ENCODE data around the gene FOXD4L4. TPM values are rescaled to one million over a fixed set of nuclear protein-coding genes. Genes with fewer than 3 reads are reported as not detected.
"Not testable (repeated sequence)": the region's sequence is repeated elsewhere in the genome, so short reads cannot be mapped to it uniquely, and the experiment has no call there.

Gene FOXD4L4
- polyA plus RNA-seq (2013, experiment 1 of 2; ENCODE audit: insufficient read length) = not detected
- not detected for polyA plus RNA-seq (2013, experiment 2 of 2; ENCODE audit: insufficient read length)

DNA sequence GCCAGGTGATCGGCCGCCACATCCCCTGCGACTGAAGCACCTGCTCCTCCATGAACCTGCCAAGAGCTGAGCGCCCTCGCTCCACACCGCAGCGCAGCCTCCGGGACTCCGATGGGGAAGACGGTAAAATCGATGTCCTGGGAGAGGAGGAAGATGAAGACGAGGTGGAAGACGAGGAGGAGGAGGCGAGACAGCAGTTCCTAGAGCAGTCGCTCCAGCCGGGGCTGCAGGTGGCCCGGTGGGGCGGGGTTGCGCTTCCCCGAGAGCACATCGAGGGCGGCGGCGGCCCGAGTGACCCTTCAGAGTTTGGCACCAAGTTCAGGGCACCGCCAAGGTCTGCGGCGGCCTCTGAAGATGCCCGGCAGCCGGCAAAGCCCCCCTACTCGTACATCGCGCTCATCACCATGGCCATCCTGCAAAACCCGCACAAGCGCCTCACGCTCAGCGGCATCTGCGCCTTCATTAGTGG is at the start of gene FOXD4L4:
Gene FOXD4L4 (plus strand): TSS at position 51 of the 469 bp plus-strand sequence. CDS start 0 bp downstream, at position 51.
- DNase-seq = not testable (repeated sequence)

DNA sequence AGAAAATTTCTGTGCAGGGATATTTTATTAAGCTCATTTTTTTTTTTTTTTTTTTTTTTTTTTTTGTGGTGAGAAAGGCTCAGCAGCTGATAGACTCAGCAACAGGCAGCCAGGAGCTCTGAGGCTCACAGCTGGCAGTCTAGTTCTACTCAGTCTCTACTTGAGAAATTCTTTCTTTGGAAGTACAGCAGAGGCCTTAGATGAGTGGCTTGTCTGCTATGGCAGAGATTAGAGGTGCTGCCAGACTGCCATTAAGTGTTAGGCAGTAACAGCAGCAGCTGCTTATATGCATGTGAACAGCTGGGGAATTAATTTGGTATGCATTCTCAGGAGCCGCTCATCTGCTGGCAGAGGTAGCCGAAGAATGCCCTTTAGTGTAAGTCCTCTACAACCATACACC is 33.4 kb upstream of the FOXD4L4 start:
- DNase-seq = not testable (repeated sequence)

DNA sequence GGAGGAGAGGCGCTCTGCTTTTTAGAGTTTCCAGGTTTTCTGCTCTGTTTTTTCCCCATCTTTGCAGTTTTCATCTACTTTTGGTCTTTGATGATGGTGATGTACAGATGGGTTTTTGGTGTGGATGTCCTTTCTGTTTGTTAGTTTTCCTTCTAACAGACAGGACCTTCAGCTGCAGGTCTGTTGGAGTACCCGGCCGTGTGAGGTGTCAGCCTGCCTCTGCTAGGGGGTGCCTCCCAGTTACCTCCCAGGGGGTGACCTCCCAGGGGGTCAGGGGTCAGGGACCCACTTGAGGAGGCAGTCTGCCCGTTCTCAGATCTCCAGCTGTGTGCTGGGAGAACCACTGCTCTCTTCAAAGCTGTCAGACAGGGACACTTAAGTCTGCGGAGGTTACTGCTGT is 22.5 kb upstream of the FOXD4L4 start:
- DNase-seq = not testable (repeated sequence)

GRCh38 chr9:65738133-65738532 is 1.2 kb downstream of the FOXD4L4 start:
- not testable (repeated sequence) for DNase-seq

All from fibroblast of skin of scalp (primary cell).